ENCODE data around the gene BGN.

The BGN gene

DNA sequence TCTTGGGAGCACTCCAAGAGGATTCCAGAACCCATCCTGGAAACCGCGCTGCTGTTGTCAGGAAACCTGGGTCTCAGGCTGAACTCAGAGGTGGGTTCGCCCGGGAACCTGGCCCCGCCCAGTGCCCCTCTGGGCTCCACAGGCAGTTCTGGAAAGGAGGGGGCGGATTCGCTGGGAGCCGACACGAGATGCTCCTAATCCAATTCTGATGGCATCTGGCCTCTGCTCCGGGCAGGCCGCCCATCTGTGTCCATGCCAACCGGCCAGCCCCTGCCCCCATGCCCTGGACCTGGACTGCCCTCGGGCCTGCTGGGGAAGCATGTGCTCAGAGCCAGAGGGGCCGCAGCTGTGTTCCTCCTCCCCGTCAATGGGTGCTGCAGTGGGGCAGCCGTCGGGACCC, 43.6 kb downstream of the BGN start:
- TF ChIP-seq EZH2phosphoT487 (IDR thresholded peaks at IDR 0.05; ENCODE audit: low read depth) (no peak), CTCF (IDR thresholded peaks at IDR 0.05; ENCODE audit: low read depth, low read length) (no peak)
- no peak overlapping the region for H3K4me3 ChIP-seq (ENCODE audit: low read length)
- no peaks in the 10 kb centered on the region for H3K27me3 ChIP-seq (ENCODE audit: low read depth, low read length)
- H3K27ac ChIP-seq (ENCODE audit: low read length): no peak overlapping the region
- H3K36me3 ChIP-seq (replicated peaks; ENCODE audit: low read depth, low read length): no peaks in the 10 kb centered on the region
- no peaks in the 10 kb centered on the region for H4K20me1 ChIP-seq (ENCODE audit: insufficient read depth, low read length)
- H3K4me1 ChIP-seq (ENCODE audit: low read length): peaks cover 8% of the 10 kb centered on the region
- no peak overlapping the region for H2AFZ ChIP-seq (ENCODE audit: low read depth, low read length)
- no peaks in the 10 kb centered on the region for H3K79me2 ChIP-seq (ENCODE audit: low read length)
- H3K9me3 ChIP-seq (ENCODE audit: insufficient read depth, low read length): no peaks in the 10 kb centered on the region
- H3K9ac ChIP-seq (ENCODE audit: low read length): no peak overlapping the region
- H3K4me2 ChIP-seq (ENCODE audit: low read length): no peak overlapping the region

DNA sequence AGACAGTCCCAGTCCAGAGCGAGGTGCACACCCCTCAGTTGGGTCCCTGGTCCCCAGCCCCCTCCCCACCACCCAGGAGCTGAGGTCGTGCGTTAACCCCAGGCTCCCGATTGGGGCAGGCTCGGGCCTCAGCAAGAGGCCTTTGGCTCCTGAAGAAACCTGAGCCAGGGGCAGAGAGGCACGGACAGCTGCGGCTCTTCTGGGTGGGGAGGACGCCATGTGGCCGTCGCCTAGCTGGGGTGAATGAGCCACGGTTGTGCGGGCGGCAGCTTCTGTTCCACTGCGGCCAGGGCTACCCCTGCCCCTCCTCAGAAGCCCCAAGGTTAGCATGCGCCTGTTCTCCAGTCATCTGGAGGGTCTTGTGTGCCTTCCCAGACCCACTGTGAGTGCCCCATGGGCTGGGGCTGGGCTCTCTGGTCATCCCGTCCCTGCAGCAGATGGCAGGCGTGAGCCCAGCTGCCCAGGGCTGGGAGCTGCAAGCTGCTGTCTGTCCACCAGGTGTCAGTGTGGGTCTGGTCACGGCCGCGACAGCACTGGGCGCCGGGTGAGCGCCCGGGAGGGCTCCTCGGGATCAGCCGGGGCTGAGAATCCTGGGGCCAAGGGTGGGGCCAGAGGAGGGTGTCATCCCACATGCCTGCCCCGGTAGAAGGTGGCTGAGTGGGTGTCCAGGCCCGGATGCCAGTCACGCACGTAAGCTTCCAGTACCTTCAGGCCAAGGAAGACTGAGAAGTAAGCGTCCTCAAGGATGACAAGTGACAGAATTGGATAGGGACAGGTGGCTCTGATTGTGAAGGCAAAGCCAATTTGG, 44.6 kb downstream of the BGN start:
- TF ChIP-seq EZH2phosphoT487 (IDR thresholded peaks at IDR 0.05; ENCODE audit: low read depth) (no peak), CTCF (IDR thresholded peaks at IDR 0.05; ENCODE audit: low read depth, low read length) (peak; percentile 87)
- Histone ChIP-seq H3K27ac (ENCODE audit: low read length) (no peak overlapping the region), H3K79me2 (ENCODE audit: low read length) (no peaks in the 10 kb centered on the region), H2AFZ (ENCODE audit: low read depth, low read length) (no peak overlapping the region), H3K9ac (ENCODE audit: low read length) (no peak overlapping the region), H3K4me2 (ENCODE audit: low read length) (peak overlapping the region; percentile 57), H3K27me3 (ENCODE audit: low read depth, low read length) (no peaks in the 10 kb centered on the region), H3K9me3 (ENCODE audit: insufficient read depth, low read length) (no peaks in the 10 kb centered on the region), H3K36me3 (replicated peaks; ENCODE audit: low read depth, low read length) (no peaks in the 10 kb centered on the region), H3K4me3 (ENCODE audit: low read length) (no peak overlapping the region), H3K4me1 (ENCODE audit: low read length) (peaks cover 8% of the 10 kb centered on the region), H4K20me1 (ENCODE audit: insufficient read depth, low read length) (no peaks in the 10 kb centered on the region)

DNA sequence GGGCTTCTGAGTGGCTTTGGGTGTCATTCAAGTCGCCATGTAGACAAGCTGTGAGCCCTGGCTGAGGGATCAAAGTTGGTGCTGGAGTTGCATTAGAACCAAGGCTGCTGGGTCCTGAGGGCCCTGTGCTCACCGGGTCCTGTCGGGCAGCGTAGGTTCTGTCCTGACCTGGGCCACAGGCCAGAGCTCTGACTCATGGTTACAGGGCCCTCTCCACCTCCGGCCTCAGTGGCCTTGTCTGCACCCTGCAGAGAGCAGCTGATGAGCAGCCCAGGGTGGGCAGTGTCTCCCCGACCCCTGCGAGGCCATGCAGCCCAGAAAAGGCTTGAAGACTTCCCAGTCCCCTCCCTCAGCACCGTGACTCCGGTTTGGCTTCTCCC, 45.2 kb downstream of the BGN start:
- H3K27ac ChIP-seq (ENCODE audit: low read length): no peak overlapping the region

GRCh38 chrX:153544727-153545126, 49.9 kb downstream of the BGN start:
- Histone ChIP-seq H3K36me3 (replicated peaks; ENCODE audit: low read depth, low read length) (no peaks in the 10 kb centered on the region), H3K27ac (ENCODE audit: low read length) (no peak overlapping the region), H3K9me3 (ENCODE audit: insufficient read depth, low read length) (no peaks in the 10 kb centered on the region), H3K27me3 (ENCODE audit: low read depth, low read length) (no peaks in the 10 kb centered on the region), H3K9ac (ENCODE audit: low read length) (no peak overlapping the region), H2AFZ (ENCODE audit: low read depth, low read length) (no peak overlapping the region), H3K4me1 (ENCODE audit: low read length) (peaks cover 8% of the 10 kb centered on the region), H4K20me1 (ENCODE audit: insufficient read depth, low read length) (no peaks in the 10 kb centered on the region), H3K79me2 (ENCODE audit: low read length) (no peaks in the 10 kb centered on the region), H3K4me2 (ENCODE audit: low read length) (no peak overlapping the region), H3K4me3 (ENCODE audit: low read length) (no peak overlapping the region)
- TF ChIP-seq EZH2phosphoT487 (IDR thresholded peaks at IDR 0.05; ENCODE audit: low read depth): no peak
- no peak for TF ChIP-seq CTCF (IDR thresholded peaks at IDR 0.05; ENCODE audit: low read depth, low read length)

More for the DNA sequence above, 45.2 kb downstream of the BGN start:
- no peak overlapping the region for H2AFZ ChIP-seq (ENCODE audit: low read depth, low read length)
- H3K9me3 ChIP-seq (ENCODE audit: insufficient read depth, low read length): no peaks in the 10 kb centered on the region
- H3K4me2 ChIP-seq (ENCODE audit: low read length): peak overlapping the region; percentile 57
- H4K20me1 ChIP-seq (ENCODE audit: insufficient read depth, low read length): no peaks in the 10 kb centered on the region
- H3K36me3 ChIP-seq (replicated peaks; ENCODE audit: low read depth, low read length): no peaks in the 10 kb centered on the region
- H3K4me1 ChIP-seq (ENCODE audit: low read length): peaks cover 8% of the 10 kb centered on the region
- TF ChIP-seq EZH2phosphoT487 (IDR thresholded peaks at IDR 0.05; ENCODE audit: low read depth) (no peak), CTCF (IDR thresholded peaks at IDR 0.05; ENCODE audit: low read depth, low read length) (no peak)
- no peak overlapping the region for H3K9ac ChIP-seq (ENCODE audit: low read length)
- H3K4me3 ChIP-seq (ENCODE audit: low read length): no peak overlapping the region
- H3K79me2 ChIP-seq (ENCODE audit: low read length): no peaks in the 10 kb centered on the region
- no peaks in the 10 kb centered on the region for H3K27me3 ChIP-seq (ENCODE audit: low read depth, low read length)
